IPS-20b (cell line): ENCODE data around the gene PRM1.

ENCODE experiments used
- H3K27ac ChIP-seq: one replicate; pipeline ENCODE4 v1.5.1; 2013; ENCODE audit warnings: low read length
- H3K27me3 ChIP-seq: 2 replicates; pipeline ENCODE4 v1.6.1; 2013; ENCODE audit warnings: mild to moderate bottlenecking, low read length, inconsistent platforms; ENCODE audit not compliant: insufficient read depth
- H3K36me3 ChIP-seq: 2 replicates; pipeline ENCODE4 v1.6.1; 2013; ENCODE audit warnings: low read depth, mild to moderate bottlenecking, inconsistent platforms, low read length, moderate library complexity; ENCODE audit not compliant: insufficient read depth
- H3K4me1 ChIP-seq: 2 replicates; pipeline ENCODE4 v1.6.1; 2013; ENCODE audit warnings: mild to moderate bottlenecking, control low read depth, inconsistent platforms, low read length, moderate library complexity; ENCODE audit not compliant: insufficient read depth
- H3K4me3 ChIP-seq: 2 replicates; pipeline ENCODE4 v1.5.1; 2013; ENCODE audit warnings: mild to moderate bottlenecking, low read length, inconsistent platforms
- H3K9ac ChIP-seq: 2 replicates; pipeline ENCODE4 v1.6.1; 2013; ENCODE audit warnings: low read depth, mild to moderate bottlenecking, inconsistent platforms, low read length, moderate library complexity
- H3K9me3 ChIP-seq: 2 replicates; pipeline ENCODE4 v1.6.1; 2013; ENCODE audit warnings: mild to moderate bottlenecking, low read depth, low read length, inconsistent platforms; ENCODE audit not compliant: insufficient read depth

PRM1 gene

DNA sequence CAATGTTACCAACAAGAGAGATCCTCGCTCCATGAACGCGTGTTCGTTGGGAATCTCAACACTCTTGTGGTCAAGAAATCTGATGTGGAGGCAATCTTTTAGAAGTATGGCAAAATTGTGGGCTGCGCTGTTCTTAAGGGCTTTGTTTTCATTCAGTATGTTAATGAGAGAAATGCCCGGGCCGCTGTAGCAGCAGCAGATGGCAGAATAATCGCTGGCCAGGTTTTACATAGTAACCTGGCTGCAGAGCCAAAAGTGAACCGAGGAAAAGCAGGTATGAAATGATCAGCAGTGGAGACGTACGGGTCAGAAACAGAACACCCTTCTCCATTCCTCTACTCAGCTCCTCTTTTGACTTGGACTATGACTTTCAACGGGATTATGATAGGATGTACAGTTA lies 38.5 kb downstream of the PRM1 start:
- H3K36me3 ChIP-seq: no peaks in the 10 kb centered on the region
- H3K9me3 ChIP-seq: no peaks in the 10 kb centered on the region
- no peaks in the 10 kb centered on the region for H3K27me3 ChIP-seq
- H3K4me3 ChIP-seq: no peak overlapping the region
- H3K9ac ChIP-seq: no peak overlapping the region
- H3K4me1 ChIP-seq: no peaks in the 10 kb centered on the region
- H3K27ac ChIP-seq: no peak overlapping the region

GRCh38 chr16:11241480-11242204 lies 39.5 kb downstream of the PRM1 start:
- no peaks in the 10 kb centered on the region for H3K4me1 ChIP-seq
- no peaks in the 10 kb centered on the region for H3K9me3 ChIP-seq
- no peak overlapping the region for H3K27ac ChIP-seq
- H3K36me3 ChIP-seq: no peaks in the 10 kb centered on the region
- no peak overlapping the region for H3K4me3 ChIP-seq
- no peaks in the 10 kb centered on the region for H3K27me3 ChIP-seq
- no peak overlapping the region for H3K9ac ChIP-seq

GRCh38 chr16:11240636-11241473 lies 40.3 kb downstream of the PRM1 start:
- Histone ChIP-seq H3K9me3 (no peaks in the 10 kb centered on the region), H3K9ac (no peak overlapping the region), H3K27me3 (no peaks in the 10 kb centered on the region), H3K27ac (no peak overlapping the region), H3K4me3 (no peak overlapping the region), H3K4me1 (no peaks in the 10 kb centered on the region), H3K36me3 (no peaks in the 10 kb centered on the region)

DNA sequence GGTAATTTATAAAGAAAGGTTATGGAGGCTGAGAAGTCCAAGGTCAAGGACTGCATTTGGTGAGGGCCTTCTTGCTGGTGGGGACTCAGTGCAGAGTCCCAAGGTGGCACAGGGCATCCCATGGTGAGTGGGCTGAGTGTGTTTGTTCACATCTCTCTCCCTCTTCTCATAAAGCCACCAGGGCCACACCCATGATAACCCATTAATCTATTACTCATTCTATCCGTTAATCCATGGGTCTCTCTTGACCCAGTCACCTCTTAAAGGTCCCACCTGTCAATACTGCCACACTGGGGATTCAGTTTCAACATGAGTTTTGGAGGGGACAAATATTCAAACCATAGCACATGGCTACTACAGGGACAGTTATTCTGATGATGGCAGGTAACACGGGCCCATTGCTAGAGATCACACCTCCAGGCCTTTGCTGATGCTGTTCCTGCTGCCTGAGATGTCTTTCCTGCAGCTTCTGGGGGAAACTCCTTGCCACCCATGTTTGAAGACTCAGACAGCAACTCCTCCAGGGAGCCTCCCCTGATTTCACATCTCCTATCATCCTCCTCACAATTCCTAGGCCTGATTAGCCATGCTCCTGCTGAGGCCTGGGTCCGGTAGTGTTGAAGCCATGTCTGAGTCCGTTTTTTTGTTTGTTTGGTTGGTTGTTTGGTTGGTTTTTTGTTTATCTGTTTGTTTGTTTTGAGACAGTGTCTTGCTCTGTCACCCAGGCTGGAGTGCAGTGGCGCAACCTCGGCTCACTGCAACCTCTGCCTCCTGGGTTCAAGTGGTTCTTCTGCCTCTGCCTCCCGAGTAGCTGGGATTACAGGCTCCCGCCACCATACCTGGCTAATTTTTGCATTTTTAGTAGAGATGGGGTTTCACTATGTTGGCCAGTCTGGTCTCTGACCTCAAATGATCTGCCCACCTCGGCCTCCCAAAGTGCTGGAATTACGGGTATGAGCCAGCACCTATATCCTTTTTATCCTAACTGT lies 41.2 kb downstream of the PRM1 start:
- Histone ChIP-seq H3K4me1 (no peaks in the 10 kb centered on the region), H3K4me3 (no peak overlapping the region), H3K27me3 (no peaks in the 10 kb centered on the region), H3K9me3 (no peaks in the 10 kb centered on the region), H3K9ac (no peak overlapping the region), H3K36me3 (no peaks in the 10 kb centered on the region), H3K27ac (no peak overlapping the region)

- Histone ChIP-seq H3K9ac (no peak overlapping the region), H3K4me1 (no peaks in the 10 kb centered on the region), H3K27ac (no peak overlapping the region), H3K27me3 (no peaks in the 10 kb centered on the region), H3K9me3 (no peaks in the 10 kb centered on the region), H3K4me3 (no peak overlapping the region), H3K36me3 (no peaks in the 10 kb centered on the region)
These were observed 42.6 kb downstream of the PRM1 start for GRCh38 chr16:11238272-11239202.

GRCh38 chr16:11236461-11237254 lies 44.5 kb downstream of the PRM1 start:
- H3K4me3 ChIP-seq: no peak overlapping the region
- H3K4me1 ChIP-seq: no peaks in the 10 kb centered on the region; the same call in 1 of the 2 replicates
- no peak overlapping the region for H3K27ac ChIP-seq
- no peaks in the 10 kb centered on the region for H3K36me3 ChIP-seq
- H3K9me3 ChIP-seq: no peaks in the 10 kb centered on the region
- no peak overlapping the region for H3K9ac ChIP-seq
- H3K27me3 ChIP-seq: no peaks in the 10 kb centered on the region

DNA sequence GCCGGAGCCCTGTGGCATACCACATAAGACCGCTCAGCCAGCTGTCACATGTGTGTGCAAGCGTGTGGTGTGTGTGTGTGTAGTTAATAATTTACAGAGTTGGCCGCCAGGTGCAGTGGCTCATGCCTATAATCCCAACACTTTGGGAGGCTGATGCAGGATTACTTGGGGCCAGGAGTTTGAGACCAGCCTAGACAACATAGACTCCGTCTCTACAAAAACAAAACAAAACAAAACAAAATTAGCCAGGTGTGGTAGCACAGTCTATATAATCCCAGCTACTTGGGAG lies 45.5 kb downstream of the PRM1 start:
- H3K36me3 ChIP-seq: no peaks in the 10 kb centered on the region
- H3K9me3 ChIP-seq: no peaks in the 10 kb centered on the region
- no peak overlapping the region for H3K9ac ChIP-seq
- no peaks in the 10 kb centered on the region; the same call in 1 of the 2 replicates for H3K4me1 ChIP-seq
- H3K27ac ChIP-seq: no peak overlapping the region
- no peak overlapping the region for H3K4me3 ChIP-seq
- no peaks in the 10 kb centered on the region for H3K27me3 ChIP-seq

GRCh38 chr16:11234884-11235702 lies 46.0 kb downstream of the PRM1 start:
- no peaks in the 10 kb centered on the region; the same call in 1 of the 2 replicates for H3K4me1 ChIP-seq
- H3K27me3 ChIP-seq: no peaks in the 10 kb centered on the region
- no peak overlapping the region for H3K27ac ChIP-seq
- no peak overlapping the region for H3K9ac ChIP-seq
- no peaks in the 10 kb centered on the region for H3K36me3 ChIP-seq
- no peak overlapping the region for H3K4me3 ChIP-seq
- no peaks in the 10 kb centered on the region for H3K9me3 ChIP-seq

DNA sequence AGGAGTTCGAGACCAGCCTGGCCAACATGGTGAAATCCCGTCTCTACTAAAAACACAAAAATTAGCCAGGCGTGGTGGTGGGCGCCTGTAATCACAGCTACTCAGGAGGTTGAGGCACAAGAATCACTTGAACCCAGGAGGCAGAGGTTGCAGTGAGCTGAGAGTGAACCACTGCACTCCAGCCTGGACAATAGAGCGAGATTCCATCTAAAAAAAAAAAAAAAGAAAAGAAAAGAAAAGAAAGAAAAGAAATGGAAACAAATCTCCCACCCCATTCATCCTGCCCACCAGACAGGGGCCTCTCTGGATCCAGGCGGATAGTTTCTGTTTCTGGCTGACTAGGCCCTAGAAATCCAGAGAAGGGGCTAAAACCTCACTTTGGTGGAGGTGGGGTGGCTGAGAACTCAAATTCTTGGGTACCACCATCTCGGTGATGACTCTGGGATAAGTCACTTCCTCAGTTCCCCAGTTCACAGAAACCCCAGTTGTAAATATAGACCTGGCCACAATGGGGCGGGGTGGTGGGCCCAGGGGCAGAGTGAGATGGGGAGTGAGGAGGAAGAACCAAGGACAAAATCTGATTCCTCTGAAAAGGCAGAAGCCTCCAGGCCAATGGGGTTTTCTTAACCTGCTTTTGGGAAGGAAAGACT lies 47.3 kb downstream of the PRM1 start:
- H3K4me3 ChIP-seq: no peak overlapping the region
- H3K9me3 ChIP-seq: no peaks in the 10 kb centered on the region
- H3K27ac ChIP-seq: no peak overlapping the region
- no peaks in the 10 kb centered on the region; the same call in 1 of the 2 replicates for H3K4me1 ChIP-seq
- H3K9ac ChIP-seq: no peak overlapping the region
- H3K27me3 ChIP-seq: no peaks in the 10 kb centered on the region
- H3K36me3 ChIP-seq: no peaks in the 10 kb centered on the region
